ENCODE data around the gene SPON1. TPM values are rescaled to one million over a fixed set of nuclear protein-coding genes. Genes with fewer than 3 reads are reported as not detected.
"Not testable (repeated sequence)": the region's sequence is repeated elsewhere in the genome, so short reads cannot be mapped to it uniquely, and the experiment has no call there.

Gene SPON1
- polyA plus RNA-seq, 1 donor, result 71.8 TPM

DNA sequence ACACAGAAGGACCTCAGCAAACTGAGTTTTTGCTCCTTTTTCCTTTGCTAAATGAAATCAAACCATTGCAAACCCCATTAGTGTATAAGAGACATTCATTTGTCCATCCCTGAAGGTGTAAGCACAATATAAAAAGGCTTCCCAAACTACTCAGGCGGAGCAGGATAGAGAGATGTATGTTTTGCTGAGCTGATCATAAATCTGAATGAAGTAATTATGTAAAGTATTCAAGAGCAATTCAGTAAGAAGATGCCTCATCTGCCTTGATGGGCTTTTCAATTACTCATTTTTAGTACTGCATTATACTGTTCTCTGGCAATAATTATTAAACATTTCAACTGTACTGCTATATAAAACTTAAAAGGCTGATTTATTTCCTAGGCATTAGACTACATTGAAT is 65.0 kb downstream of the SPON1 start:
- no CpG with 5 or more reads among the region's 1 CpG for WGBS (ENCODE audit: insufficient coverage, low lambda C conversion rate)
- Histone ChIP-seq H3K4me1 (ENCODE audit: control insufficient read depth, insufficient read depth, low read length) (peaks cover 26% of the 10 kb centered on the region), H3K4me3 (ENCODE audit: low read length) (no peak overlapping the region), H3K9me3 (ENCODE audit: control insufficient read depth, low read depth, low read length) (no peaks in the 10 kb centered on the region), H3K36me3 (ENCODE audit: control insufficient read depth, insufficient read depth, low read length) (no peaks in the 10 kb centered on the region), H3K27ac (ENCODE audit: low read length) (no peak overlapping the region), H3K27me3 (ENCODE audit: control insufficient read depth, insufficient read depth, low read length) (no peaks in the 10 kb centered on the region)
- DNase-seq, result no peak

DNA sequence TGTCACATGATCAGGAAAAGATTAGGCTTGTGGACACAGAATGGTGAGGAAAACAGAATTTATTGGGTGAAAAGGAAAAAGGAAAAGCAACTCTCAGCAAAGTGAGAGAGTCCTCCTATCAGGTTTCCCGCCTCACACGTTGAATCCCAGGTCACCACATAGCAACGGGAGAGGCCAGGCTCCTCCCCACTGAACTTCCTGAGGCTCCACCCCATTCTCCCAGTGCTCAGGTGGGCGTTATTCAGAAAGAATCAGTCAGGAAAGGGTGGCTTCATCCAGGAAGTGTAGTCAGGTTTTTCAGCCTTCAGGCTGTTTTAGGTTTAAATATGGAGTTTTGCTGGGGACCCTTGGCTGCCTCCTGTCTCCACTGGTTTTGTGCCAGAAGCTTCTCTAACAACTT is 66.9 kb downstream of the SPON1 start:
- WGBS (ENCODE audit: insufficient coverage, low lambda C conversion rate), result no CpG with 5 or more reads among the region's 4 CpGs
- no peak overlapping the region for H3K4me3 ChIP-seq (ENCODE audit: low read length)
- H3K36me3 ChIP-seq (ENCODE audit: control insufficient read depth, insufficient read depth, low read length), result no peaks in the 10 kb centered on the region
- H3K27me3 ChIP-seq (ENCODE audit: control insufficient read depth, insufficient read depth, low read length), result no peaks in the 10 kb centered on the region
- peak overlapping the region; percentile 83 for H3K27ac ChIP-seq (ENCODE audit: low read length)
- peak; percentile 22 to 62 for DNase-seq
- H3K4me1 ChIP-seq (ENCODE audit: control insufficient read depth, insufficient read depth, low read length), result peaks cover 26% of the 10 kb centered on the region
- no peaks in the 10 kb centered on the region for H3K9me3 ChIP-seq (ENCODE audit: control insufficient read depth, low read depth, low read length)

DNA sequence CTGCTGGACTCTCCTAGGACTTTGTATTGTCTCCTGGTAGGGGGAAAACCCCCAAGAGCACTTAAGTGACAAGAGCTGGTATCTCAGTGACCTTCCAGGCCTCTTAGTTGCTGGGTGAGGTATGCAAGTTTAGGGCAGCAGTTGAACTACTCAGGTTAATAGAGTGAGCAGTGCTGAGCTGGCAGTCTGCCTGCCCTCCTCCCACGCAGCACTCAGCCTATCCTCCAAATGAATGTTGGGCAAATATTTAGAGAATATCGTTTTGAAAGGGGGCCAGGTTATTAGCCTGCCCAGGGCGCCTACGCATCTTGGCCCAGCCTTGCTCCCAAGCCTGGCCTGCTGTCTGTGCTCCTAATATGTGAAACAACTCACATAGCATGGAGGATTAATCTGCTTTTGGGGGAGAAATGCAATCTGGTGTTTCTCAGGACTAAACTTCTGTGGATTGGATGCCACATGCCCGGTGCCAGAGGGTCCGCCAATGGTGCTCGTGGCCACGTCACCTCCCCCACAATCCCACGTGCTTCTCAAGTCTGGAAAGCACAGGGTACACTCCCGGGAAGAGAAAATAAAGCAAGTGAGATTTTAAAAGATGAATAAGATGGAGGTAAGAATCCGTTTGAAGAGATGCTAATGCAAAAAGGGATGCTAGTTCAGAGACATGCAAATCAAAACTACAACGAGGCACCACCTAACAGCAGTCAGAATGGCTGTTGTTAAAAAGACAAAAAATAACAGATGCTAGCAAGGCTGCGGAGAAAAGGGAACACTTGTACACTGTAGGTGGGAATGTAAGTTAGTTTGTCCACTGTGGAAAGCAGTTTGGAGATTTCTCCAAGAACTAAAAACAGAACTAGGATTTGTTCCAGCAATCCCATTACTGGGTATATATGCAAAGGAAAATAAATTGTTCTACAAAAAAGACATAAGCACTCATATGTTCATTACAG is 67.7 kb downstream of the SPON1 start:
- peak; percentile 83 to 89 for DNase-seq
- H3K36me3 ChIP-seq (ENCODE audit: control insufficient read depth, insufficient read depth, low read length), result no peaks in the 10 kb centered on the region
- no peak overlapping the region for H3K4me3 ChIP-seq (ENCODE audit: low read length)
- no peaks in the 10 kb centered on the region for H3K27me3 ChIP-seq (ENCODE audit: control insufficient read depth, insufficient read depth, low read length)
- H3K4me1 ChIP-seq (ENCODE audit: control insufficient read depth, insufficient read depth, low read length), result peaks cover 29% of the 10 kb centered on the region
- H3K9me3 ChIP-seq (ENCODE audit: control insufficient read depth, low read depth, low read length), result no peaks in the 10 kb centered on the region
- no CpG with 5 or more reads among the region's 13 CpGs for WGBS (ENCODE audit: insufficient coverage, low lambda C conversion rate)
- H3K27ac ChIP-seq (ENCODE audit: low read length), result peak overlapping the region; percentile 83

DNA sequence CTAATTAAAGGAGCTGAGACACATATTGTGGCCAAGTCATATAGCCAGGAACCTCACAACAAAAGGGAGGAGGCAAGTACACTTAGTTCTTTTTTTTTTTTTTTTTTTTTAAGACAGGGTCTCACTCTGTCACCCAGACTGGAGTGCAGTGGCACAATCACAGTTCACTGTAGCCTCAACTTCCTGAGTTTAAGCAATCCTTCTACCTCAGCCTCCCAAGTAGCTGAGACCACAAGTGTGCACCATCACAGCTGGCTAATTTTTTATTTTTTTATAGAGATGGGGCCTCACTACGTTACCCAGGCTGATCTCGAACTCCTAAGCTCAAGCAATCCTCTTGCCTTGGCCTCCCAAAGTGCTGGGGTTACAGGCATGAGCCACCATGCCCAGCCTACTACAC is 73.0 kb downstream of the SPON1 start:
- H3K9me3 ChIP-seq (ENCODE audit: control insufficient read depth, low read depth, low read length); DNase-seq; H3K27me3 ChIP-seq (ENCODE audit: control insufficient read depth, insufficient read depth, low read length); H3K36me3 ChIP-seq (ENCODE audit: control insufficient read depth, insufficient read depth, low read length); H3K4me3 ChIP-seq (ENCODE audit: low read length): not testable (repeated sequence)
- WGBS (ENCODE audit: insufficient coverage, low lambda C conversion rate), result no CpG with 5 or more reads among the region's 2 CpGs
- Histone ChIP-seq H3K4me1 (ENCODE audit: control insufficient read depth, insufficient read depth, low read length) (peaks cover 16% of the 10 kb centered on the region), H3K27ac (ENCODE audit: low read length) (peak overlapping the region; percentile 29)

DNA sequence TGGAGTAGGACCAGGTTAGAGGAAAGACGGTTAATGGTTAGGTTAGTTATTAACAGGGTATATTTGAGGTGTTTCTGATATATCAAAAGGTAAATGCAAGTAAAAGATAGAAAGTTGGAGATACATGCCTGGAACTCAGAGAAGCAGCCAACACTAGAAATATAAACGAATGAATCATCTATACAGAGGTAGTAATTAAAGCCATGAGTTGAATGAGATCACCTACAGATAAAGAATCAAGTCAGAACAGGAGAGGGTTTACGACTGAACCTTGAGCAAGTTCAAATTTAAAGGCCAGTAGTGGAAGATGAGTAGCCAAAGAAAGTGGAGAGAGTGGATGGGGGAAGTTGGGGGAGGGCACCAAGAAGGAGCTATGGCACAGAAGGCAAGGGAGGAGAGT is 73.9 kb downstream of the SPON1 start:
- peak in 1 of 2 donors; percentile 51 for DNase-seq
- WGBS (ENCODE audit: insufficient coverage, low lambda C conversion rate), result 44% methylated on average over 1 of the region's 3 CpGs
- Histone ChIP-seq H3K36me3 (ENCODE audit: control insufficient read depth, insufficient read depth, low read length) (no peaks in the 10 kb centered on the region), H3K4me3 (ENCODE audit: low read length) (no peak overlapping the region), H3K9me3 (ENCODE audit: control insufficient read depth, low read depth, low read length) (no peaks in the 10 kb centered on the region), H3K27me3 (ENCODE audit: control insufficient read depth, insufficient read depth, low read length) (no peaks in the 10 kb centered on the region), H3K4me1 (ENCODE audit: control insufficient read depth, insufficient read depth, low read length) (peaks cover 16% of the 10 kb centered on the region), H3K27ac (ENCODE audit: low read length) (peak overlapping the region; percentile 29)

DNA sequence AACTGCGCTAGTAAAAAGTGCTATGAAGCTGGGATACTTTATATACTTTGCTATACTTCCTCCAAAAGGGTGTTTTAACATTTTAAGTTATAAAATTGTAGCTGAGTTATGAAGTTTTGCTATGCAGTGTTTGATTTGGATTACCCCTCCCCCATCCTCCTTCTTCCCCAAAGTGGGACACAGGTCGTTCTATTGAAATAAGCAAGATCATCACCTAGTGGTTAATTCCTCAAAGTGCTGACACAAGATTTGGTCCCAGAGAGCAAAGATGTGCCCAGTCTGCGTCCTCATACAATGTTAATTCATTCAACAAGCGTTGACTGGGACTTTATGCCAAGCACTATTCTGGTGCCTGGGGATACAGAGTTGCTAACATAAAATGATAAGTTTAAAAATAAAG is 78.5 kb downstream of the SPON1 start:
- Histone ChIP-seq H3K9me3 (ENCODE audit: control insufficient read depth, low read depth, low read length) (no peaks in the 10 kb centered on the region), H3K36me3 (ENCODE audit: control insufficient read depth, insufficient read depth, low read length) (no peaks in the 10 kb centered on the region), H3K4me3 (ENCODE audit: low read length) (no peak overlapping the region), H3K27me3 (ENCODE audit: control insufficient read depth, insufficient read depth, low read length) (no peaks in the 10 kb centered on the region), H3K27ac (ENCODE audit: low read length) (no peak overlapping the region), H3K4me1 (ENCODE audit: control insufficient read depth, insufficient read depth, low read length) (peaks cover 5% of the 10 kb centered on the region)
- DNase-seq, result no peak
- 83% methylated on average over 1 of the region's 4 CpGs for WGBS (ENCODE audit: insufficient coverage, low lambda C conversion rate)

DNA sequence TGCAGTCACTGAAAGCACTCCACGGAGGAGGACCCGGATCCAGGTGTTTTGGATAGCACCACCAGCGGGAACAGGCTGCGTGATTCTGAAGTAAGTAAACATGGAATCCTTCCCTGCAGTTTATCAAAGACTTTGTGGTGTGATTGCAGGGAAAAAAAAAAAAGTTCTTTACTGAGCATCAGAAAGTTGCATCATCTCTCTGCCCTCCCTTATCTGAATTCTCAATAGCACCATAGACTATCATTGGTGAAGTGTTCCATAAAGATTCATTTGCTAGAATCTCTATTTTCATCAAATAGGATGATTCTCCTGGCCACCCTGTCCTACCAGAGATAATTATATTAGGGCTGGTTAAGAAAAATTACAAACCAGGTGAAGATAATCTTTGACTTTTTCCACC is 79.0 kb downstream of the SPON1 start:
- DNase-seq, result no peak
- H3K4me3 ChIP-seq (ENCODE audit: low read length), result no peak overlapping the region
- peaks cover 2% of the 10 kb centered on the region for H3K4me1 ChIP-seq (ENCODE audit: control insufficient read depth, insufficient read depth, low read length)
- no CpG with 5 or more reads among the region's 4 CpGs for WGBS (ENCODE audit: insufficient coverage, low lambda C conversion rate)
- no peaks in the 10 kb centered on the region for H3K36me3 ChIP-seq (ENCODE audit: control insufficient read depth, insufficient read depth, low read length)
- H3K9me3 ChIP-seq (ENCODE audit: control insufficient read depth, low read depth, low read length), result no peaks in the 10 kb centered on the region
- no peaks in the 10 kb centered on the region for H3K27me3 ChIP-seq (ENCODE audit: control insufficient read depth, insufficient read depth, low read length)
- no peak overlapping the region for H3K27ac ChIP-seq (ENCODE audit: low read length)

DNA sequence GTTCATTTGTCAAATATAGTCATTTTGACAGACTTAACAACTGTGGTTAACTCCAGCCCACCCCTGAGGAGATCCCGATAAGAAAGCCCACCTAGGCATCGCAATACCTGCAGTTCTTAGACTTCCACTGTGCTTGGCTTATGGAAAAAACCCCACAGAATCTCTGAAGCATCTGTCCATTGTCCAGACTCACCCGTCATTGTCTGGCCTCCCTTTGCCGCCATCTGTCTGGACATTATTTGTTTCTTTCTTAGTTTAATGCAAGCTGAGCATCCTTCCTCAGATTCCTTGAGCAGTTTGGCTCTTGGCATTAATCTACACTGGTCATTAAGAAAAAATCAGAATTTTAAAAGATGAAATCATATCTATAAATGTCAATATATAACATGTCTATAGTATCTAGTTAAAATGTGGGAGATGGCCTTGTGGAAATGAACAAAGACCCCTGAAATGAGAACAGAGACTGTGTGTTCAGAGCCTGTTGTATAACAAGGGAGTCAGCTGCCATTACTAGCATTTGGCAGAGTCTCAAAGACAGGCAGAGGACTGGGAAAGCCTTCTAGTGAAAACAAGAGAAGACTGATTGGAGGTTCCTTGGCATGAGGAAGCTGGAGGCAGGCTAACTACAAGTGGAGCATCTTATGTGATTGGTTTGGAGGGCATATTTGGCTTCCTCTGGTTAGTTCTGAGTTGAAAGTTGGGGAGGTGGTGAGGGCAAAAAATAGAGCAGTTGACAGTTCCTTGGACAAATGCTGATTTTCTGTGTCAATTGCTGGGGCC is 80.4 kb downstream of the SPON1 start:
- no peak overlapping the region for H3K4me3 ChIP-seq (ENCODE audit: low read length)
- no peaks in the 10 kb centered on the region for H3K36me3 ChIP-seq (ENCODE audit: control insufficient read depth, insufficient read depth, low read length)
- DNase-seq, result no peak
- H3K4me1 ChIP-seq (ENCODE audit: control insufficient read depth, insufficient read depth, low read length), result no peaks in the 10 kb centered on the region
- no peaks in the 10 kb centered on the region for H3K9me3 ChIP-seq (ENCODE audit: control insufficient read depth, low read depth, low read length)
- H3K27ac ChIP-seq (ENCODE audit: low read length), result no peak overlapping the region
- 80% methylated on average over 1 of the region's 4 CpGs for WGBS (ENCODE audit: insufficient coverage, low lambda C conversion rate)
- no peaks in the 10 kb centered on the region for H3K27me3 ChIP-seq (ENCODE audit: control insufficient read depth, insufficient read depth, low read length)

DNA sequence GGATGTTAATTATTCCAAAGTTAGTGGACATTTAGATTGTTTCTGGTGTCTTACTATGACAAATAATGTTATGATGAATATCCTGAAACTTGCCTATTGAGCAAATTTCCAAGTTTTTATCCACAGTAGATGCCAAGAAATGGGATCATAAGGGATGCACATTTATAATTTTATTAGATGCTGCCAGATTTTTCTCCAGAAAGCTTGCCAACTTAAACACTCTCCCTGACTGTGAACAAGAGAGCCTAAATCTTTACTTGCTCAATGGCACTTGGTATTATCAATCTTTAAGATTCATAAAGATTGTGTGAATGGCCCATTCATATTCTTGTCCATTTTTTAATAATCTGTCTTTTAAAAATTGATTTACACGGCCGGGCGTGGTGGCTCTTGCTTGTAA is 82.4 kb downstream of the SPON1 start:
- Histone ChIP-seq H3K9me3 (ENCODE audit: control insufficient read depth, low read depth, low read length) (no peaks in the 10 kb centered on the region), H3K4me3 (ENCODE audit: low read length) (no peak overlapping the region), H3K4me1 (ENCODE audit: control insufficient read depth, insufficient read depth, low read length) (no peaks in the 10 kb centered on the region), H3K27me3 (ENCODE audit: control insufficient read depth, insufficient read depth, low read length) (no peaks in the 10 kb centered on the region), H3K27ac (ENCODE audit: low read length) (no peak overlapping the region), H3K36me3 (ENCODE audit: control insufficient read depth, insufficient read depth, low read length) (no peaks in the 10 kb centered on the region)
- WGBS (ENCODE audit: insufficient coverage, low lambda C conversion rate), result no CpG with 5 or more reads among the region's 3 CpGs
- DNase-seq, result no peak

DNA sequence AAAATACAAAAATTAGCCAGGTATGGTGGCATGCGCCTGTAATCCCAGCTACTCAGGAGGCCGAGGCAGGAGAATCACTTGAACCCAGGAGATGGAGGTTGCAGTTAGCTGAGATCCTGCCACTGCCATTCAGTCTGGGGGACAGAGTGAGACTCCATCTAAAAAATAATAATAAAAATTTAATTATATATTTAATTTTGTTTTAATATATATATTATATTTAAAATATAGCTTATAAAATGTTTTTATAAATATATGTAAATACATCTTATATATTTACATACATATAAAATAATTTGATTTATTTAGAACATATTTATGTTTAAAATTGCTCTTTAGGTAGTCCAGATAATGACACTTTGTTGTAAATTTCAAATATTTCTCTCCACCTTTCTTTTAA is 82.9 kb downstream of the SPON1 start:
- Histone ChIP-seq H3K4me1 (ENCODE audit: control insufficient read depth, insufficient read depth, low read length) (no peaks in the 10 kb centered on the region), H3K27ac (ENCODE audit: low read length) (no peak overlapping the region), H3K4me3 (ENCODE audit: low read length) (no peak overlapping the region), H3K27me3 (ENCODE audit: control insufficient read depth, insufficient read depth, low read length) (no peaks in the 10 kb centered on the region), H3K9me3 (ENCODE audit: control insufficient read depth, low read depth, low read length) (no peaks in the 10 kb centered on the region), H3K36me3 (ENCODE audit: control insufficient read depth, insufficient read depth, low read length) (no peaks in the 10 kb centered on the region)
- no peak for DNase-seq
- WGBS (ENCODE audit: insufficient coverage, low lambda C conversion rate), result no CpG with 5 or more reads among the region's 2 CpGs
